Activated naive CD4-positive, alpha-beta T cell treated with anti-CD3 and anti-CD28 coated beads, Interleukin-2, amount 50 U/mL, for 72 hours (primary cell): ENCODE data around the gene PNPLA6. TPM values are rescaled to one million over a fixed set of nuclear protein-coding genes. Genes with fewer than 3 reads are reported as not detected.

Source experiments
- ATAC-seq, 2 donors: fragments of 150-1000 bp; cut with Tn5 transposase; 2 replicates each; pipeline ENCODE4 v1.10.0; 2021; ENCODE audit warnings: mild to moderate bottlenecking in 2 of 2, moderate library complexity in 2 of 2
- DNase-seq, 2 donors: peaks; one replicate each; pipeline ENCODE4 v3.0.0; 2021 to 2022; ENCODE audit warnings: low spot score in 2 of 2
- H3K27ac Mint-ChIP-seq, 2 donors: one replicate each; pipeline ENCODE4 v1.8.0; 2022; ENCODE audit warnings: mild to moderate bottlenecking in 2 of 2, mixed read lengths in 2 of 2
- H3K36me3 Mint-ChIP-seq, 2 donors: one replicate each; pipeline ENCODE4 v1.8.0; 2022; ENCODE audit warnings: mixed read lengths in 2 of 2
- H3K9me3 Mint-ChIP-seq, 2 donors: one replicate each; pipeline ENCODE4 v1.8.0; 2022; ENCODE audit warnings: mixed read lengths in 2 of 2
- total RNA-seq, 2 donors: library from RNA; stranded (reverse); gene quantifications; one replicate each; pipeline ENCODE4 v1.2.3, GENCODE V29; 2022

Gene PNPLA6
- total RNA-seq, 2 donors from 2014 or later, result 102 to 138 TPM

DNA sequence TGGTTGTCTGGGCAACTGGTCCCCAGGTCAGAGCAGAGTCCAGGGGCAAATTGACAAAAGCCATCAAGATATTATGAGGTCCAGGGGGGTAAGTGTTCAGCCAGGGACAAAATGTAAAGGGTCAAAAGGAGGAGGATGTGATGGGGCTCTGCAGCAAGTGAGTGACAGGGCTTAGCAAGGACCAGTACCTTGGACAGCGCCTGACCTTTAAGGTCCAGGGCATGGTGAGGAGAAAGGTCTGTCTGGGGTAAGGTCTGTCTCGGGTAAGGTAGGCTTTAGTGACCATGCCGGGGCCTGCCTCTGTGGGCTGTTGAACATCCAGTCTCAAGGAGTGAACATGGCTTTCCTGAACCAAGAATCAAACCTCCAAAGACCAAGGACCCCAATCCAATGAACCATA lies 25.9 kb upstream of the PNPLA6 start:
- no peak overlapping the region for H3K27ac Mint-ChIP-seq
- no peaks in the 10 kb centered on the region for H3K9me3 Mint-ChIP-seq
- H3K36me3 Mint-ChIP-seq, result no peaks in the 10 kb centered on the region
- ATAC-seq (no peak), DNase-seq (no peak)

DNA sequence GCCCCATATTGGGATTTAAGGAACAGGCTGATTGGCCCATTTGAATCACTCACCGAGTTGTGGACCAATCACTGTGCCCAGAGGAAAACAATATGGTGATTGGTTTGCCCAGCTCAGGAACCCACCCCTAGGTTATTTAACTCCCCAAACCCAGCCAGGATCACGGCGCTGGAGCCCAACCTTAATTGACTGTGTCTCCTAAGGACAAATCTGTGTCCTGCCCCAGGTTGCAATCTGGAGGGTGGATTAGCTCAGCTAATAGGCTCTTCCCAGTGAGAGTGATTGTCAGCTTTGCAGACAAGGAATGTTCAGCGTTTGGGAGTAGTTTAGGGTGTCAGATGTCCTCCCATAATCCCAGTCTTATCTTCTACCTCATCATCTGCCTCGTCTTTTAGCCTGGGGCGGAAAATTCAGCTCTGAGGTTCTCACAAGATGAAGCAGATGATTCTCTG lies 23.1 kb upstream of the PNPLA6 start:
- Mint-ChIP-seq H3K9me3 (no peaks in the 10 kb centered on the region), H3K36me3 (peaks cover 0 to 7% of the 10 kb centered on the region in 2 donors), H3K27ac (no peak overlapping the region)
- DNase-seq, result no peak
- no peak for ATAC-seq

DNA sequence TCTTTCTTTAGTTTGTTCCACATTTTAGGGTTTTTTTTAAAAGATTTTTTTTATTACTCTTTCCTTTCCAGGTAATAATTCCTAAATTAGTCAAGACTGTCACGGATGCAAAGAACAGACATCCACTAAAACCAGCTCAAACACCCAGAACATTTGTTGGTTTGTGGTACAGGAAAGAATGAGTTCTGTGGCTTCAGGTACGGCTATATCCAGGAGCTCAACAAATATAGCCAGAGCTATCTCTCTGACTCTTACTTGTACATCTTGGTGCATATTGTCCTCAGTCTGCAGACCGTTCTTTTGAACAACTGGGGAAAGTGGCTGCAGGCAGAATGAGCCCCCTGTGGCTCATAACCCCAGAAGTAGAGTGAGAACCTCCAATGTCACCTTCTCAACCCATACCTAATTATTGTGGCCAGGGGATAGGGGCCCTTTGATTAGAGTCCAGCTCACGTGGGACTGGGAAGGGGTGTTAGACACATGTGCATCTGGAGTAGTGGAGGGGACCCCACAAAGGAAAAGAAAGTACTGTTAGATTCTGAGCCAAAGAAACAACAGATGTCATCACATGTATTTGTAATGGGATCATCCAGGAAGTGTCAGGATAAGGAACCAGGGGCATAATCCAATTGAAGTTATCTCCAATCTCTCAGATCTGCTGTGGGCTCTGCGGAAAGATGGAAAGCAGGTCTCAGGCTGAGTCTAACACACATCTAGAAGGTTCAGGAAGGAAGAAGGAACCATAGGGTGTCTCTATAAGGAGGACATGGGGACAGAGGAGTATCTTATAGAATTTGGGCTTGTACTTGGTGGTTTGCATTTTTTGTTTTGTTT lies 21.5 kb upstream of the PNPLA6 start:
- peak overlapping the region in 1 of 2 donors; percentile 73 for H3K27ac Mint-ChIP-seq
- H3K9me3 Mint-ChIP-seq, result no peaks in the 10 kb centered on the region

DNA sequence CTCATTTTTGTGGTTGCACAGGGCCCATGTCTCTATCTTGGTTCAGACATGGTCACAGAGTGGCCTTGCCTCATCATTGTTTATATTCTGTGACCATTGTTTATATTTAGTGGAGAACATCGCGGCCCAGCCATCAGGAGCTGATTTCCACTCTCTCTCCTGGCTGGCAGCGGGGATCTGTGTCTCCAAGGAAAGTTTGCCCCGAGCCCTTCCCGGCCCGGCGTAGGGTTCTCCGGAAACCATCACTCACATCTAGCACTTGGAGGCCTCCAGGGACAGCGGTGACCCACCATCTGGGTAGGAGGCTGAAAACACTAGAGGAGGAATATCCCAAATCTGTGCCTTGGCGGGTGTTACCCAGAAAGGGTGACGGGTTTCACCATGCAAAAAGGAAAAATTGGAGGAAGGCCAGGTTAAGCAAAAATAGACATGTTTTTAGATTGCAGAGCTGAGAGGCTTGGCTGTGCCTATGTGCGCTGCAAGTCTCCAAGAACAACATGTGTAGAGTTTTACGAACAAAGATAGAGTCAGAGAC lies 20.3 kb upstream of the PNPLA6 start:
- no peaks in the 10 kb centered on the region for H3K9me3 Mint-ChIP-seq
- ATAC-seq (no peak), DNase-seq (no peak)
- H3K36me3 Mint-ChIP-seq, result peaks cover 0 to 7% of the 10 kb centered on the region in 2 donors
- peak overlapping the region; percentile 47 to 83 for H3K27ac Mint-ChIP-seq

More for the DNA sequence above, 21.5 kb upstream of the PNPLA6 start:
- ATAC-seq, result no peak
- peaks cover 0 to 7% of the 10 kb centered on the region in 2 donors for H3K36me3 Mint-ChIP-seq
- DNase-seq, result no peak

DNA sequence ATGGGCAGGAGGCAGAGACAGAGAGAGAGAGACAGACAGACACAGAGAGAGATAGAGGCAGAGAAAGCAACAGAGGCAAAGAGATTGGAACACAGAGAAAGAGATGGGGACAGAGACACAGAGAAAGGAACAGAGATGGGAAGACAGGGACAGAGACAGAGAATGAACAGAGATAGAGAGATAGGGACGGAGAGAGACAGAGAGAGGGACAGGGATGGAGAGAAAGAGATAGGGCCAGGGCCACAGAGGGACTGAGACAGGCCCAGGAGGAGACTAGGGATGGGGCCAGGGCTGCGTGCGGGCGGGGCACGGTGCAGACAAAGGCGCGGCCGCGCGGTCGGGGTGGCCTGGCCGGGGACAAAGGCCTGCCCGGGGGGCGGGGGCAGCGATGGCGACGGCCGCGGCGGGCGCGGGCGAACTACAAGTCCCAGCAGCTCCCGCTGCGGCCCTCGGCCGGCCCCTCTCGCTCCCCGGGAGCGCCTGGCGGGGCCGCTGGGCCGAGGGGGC lies 19.8 kb upstream of the PNPLA6 start, which contains the start of gene ZNF358:
ZNF358 (plus strand) TSS at position 459 of the 507 bp plus-strand sequence. CDS start 3,140 bp downstream, outside the sequence.
- H3K27ac Mint-ChIP-seq, result peak within 1 kb of the TSS; percentile 77 to 83

DNA sequence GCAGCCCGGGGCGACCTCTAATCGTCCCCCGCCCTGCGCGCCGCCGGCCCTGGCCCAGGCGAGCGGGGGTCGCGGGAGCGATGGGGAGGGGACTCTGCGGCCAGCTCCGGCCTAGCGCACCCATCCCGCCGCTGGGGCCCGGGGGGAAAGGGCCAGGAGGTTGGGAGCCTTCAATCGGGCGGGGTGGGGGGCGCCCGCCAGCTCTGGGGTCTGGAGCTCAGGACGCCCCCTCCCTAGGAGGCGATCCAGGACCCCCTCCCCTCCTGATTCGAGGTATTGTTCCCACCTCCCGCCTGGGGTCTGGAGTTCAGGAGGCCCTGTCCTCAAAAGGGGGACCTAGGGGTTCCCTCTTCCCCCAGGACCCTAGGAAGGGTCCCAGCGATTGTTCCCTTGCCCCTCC lies 19.2 kb upstream of the PNPLA6 start:
- peak in 1 of 2 donors; percentile 12 for ATAC-seq
- H3K27ac Mint-ChIP-seq, result peak overlapping the region; percentile 26 to 77
- no peaks in the 10 kb centered on the region for H3K9me3 Mint-ChIP-seq
- no peak for DNase-seq
- peaks cover 0 to 7% of the 10 kb centered on the region in 2 donors for H3K36me3 Mint-ChIP-seq

More for the DNA sequence above, 19.8 kb upstream of the PNPLA6 start, which contains the start of gene ZNF358:
- no peaks in the 10 kb centered on the region for H3K9me3 Mint-ChIP-seq
- peaks cover 0 to 7% of the 10 kb centered on the region in 2 donors for H3K36me3 Mint-ChIP-seq
- DNase-seq (peak in 1 of 2 donors; percentile 56), ATAC-seq (peak; percentile 85 to 93)

DNA sequence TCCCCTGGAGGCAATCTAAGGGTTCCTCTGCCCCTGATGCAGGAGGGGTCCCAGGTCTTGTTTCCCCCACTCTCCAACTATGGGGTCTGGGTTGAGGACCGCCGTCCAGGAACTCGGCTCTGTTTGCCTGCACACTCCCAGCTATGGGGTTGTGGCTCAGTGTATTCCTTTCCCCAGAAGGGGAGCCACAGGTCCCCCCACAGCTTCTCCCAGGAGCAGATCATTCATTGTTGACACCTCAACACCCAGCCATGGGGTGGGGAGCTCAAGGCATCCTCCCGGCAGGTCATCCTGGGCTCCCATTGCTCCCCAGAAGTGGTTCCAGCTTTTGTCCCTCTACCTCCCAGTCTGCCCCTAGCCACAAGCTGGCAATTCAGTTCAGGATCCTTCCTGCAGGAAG lies 18.6 kb upstream of the PNPLA6 start:
- Mint-ChIP-seq H3K36me3 (peaks cover 0 to 7% of the 10 kb centered on the region in 2 donors), H3K9me3 (no peaks in the 10 kb centered on the region), H3K27ac (peak overlapping the region; percentile 26 to 77)
- no peak for ATAC-seq
- DNase-seq, result no peak

DNA sequence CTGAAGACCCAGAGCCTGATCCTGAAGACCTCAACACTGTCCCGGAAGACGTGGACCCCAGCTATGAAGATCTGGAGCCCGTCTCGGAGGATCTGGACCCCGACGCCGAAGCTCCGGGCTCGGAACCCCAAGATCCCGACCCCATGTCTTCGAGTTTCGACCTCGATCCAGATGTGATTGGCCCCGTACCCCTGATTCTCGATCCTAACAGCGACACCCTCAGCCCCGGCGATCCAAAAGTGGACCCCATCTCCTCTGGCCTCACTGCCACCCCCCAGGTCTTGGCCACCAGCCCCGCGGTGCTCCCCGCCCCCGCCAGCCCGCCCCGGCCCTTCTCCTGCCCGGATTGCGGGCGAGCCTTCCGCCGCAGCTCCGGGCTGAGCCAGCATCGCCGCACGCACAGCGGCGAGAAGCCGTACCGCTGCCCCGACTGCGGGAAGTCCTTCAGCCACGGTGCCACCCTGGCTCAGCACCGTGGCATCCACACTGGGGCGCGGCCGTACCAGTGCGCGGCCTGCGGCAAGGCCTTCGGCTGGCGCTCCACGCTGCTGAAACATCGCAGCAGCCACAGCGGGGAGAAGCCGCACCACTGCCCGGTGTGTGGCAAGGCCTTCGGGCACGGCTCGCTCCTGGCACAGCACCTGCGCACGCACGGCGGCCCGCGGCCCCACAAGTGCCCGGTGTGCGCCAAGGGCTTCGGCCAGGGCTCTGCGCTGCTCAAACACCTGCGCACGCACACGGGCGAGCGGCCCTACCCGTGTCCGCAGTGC lies 16.0 kb upstream of the PNPLA6 start:
- Mint-ChIP-seq H3K27ac (no peak overlapping the region), H3K9me3 (no peaks in the 10 kb centered on the region), H3K36me3 (peaks cover 0 to 7% of the 10 kb centered on the region in 2 donors)
- DNase-seq, result no peak
- ATAC-seq, result no peak

DNA sequence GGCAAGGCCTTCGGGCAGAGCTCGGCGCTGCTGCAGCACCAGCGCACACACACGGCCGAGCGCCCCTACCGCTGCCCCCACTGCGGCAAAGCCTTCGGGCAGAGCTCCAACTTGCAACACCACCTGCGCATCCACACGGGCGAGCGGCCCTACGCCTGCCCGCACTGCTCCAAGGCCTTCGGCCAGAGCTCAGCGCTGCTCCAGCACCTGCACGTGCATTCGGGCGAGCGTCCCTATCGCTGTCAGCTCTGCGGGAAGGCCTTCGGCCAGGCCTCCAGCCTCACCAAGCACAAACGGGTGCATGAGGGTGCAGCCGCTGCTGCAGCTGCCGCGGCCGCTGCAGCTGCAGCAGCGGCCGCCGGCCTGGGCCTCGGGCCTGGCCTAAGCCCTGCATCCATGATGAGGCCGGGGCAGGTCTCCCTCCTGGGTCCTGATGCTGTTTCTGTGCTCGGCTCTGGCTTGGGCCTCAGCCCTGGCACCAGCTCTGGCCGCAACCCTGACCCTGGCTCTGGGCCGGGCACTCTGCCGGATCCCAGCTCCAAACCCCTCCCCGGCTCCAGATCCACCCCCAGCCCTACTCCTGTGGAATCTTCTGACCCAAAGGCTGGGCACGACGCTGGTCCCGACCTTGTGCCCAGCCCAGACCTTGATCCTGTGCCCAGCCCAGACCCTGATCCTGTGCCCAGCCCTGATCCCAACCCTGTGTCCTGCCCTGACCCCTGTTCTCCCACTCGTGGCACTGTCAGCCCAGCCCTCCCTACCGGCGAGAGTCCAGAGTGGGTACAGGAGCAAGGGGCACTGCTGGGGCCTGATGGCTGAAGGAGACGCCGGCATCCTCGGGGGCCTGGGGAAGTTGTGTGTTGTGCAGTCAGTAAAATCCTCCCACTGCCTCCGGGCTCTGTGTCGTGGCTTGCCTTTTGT lies 15.1 kb upstream of the PNPLA6 start:
- no peak overlapping the region for H3K27ac Mint-ChIP-seq
- H3K9me3 Mint-ChIP-seq, result no peaks in the 10 kb centered on the region
- peaks cover 0 to 4% of the 10 kb centered on the region in 2 donors for H3K36me3 Mint-ChIP-seq
- no peak for DNase-seq
- ATAC-seq, result no peak

DNA sequence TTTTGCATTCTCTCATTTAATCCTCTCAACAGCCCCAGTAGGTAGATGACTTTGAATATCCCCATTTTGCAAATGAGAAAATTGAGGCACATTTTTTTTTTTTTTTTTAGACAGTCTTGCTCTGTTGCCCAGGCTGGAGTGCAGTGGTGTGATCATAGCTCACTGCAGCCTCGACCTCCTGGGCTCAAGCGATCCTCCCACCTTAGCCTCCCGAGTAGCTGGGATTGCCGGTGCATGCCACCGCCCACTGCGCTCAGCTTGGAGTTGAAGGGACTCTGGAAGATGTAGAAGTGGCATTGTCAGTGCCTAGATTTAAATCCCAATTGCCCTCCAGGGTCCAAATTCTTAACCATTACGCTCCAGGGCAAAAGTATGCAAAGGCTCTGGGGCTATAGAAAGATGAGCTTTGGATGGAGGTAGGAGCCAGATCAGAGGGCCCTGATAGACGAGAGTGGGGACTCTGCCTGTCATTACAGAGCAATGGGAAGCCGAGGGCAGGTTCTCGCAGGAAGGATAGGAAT lies 13.9 kb upstream of the PNPLA6 start:
- no peaks in the 10 kb centered on the region for H3K9me3 Mint-ChIP-seq
- peak overlapping the region; percentile 65 to 94 for H3K27ac Mint-ChIP-seq
- DNase-seq, result no peak
- no peak for ATAC-seq
- H3K36me3 Mint-ChIP-seq, result no peaks in the 10 kb centered on the region

DNA sequence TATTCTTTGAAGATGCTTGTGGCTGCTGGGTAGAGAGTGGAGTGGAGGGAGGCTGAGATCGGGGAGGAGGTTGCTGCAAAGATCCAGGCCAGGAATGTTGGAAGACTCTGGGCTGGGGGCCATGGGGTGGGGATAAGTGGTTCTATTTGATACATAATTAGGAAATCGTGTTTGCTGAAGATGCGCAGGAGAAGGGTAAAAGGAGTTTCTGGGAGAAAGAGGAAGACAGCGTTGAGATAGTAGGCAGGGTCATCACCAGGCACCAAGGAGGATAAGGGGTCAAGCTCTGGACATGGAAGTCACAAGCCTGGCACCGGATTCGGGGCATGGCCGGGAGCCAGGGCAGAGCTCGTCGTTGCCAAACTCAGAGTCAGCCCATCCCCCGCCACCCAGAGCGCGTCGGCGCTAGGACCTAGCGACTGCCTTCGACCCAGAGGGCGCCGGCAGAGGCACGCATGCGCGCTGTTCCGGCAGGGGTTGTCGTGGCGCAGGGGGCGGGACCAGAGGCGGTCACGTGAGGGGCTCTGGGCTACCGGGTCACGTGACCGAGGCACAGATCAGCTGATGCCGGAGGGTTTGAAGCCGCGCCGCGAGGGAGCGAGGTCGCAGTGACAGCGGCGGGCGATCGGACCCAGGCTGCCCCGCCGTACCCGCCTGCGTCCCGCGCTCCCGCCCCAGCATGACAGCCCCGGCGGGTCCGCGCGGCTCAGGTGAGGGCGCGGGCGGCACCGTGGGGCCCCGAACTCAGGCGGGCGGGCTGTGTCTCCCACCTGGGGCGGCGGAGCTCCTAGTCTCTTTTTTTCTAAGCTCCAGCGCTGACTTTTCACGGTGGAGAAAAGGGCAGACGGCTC lies 13.2 kb upstream of the PNPLA6 start, which contains the start of gene MCOLN1:
MCOLN1 (plus strand) TSS at position 553 of the 851 bp plus-strand sequence; CDS start at position 680, 127 bp downstream.
- ATAC-seq (peak; percentile 89 to 93), DNase-seq (peak; percentile 99 to 100)
- H3K9me3 Mint-ChIP-seq, result no peaks in the 10 kb centered on the region
- H3K27ac Mint-ChIP-seq, result peak within 1 kb of the TSS; percentile 65 to 94
- no peaks in the 10 kb centered on the region for H3K36me3 Mint-ChIP-seq

DNA sequence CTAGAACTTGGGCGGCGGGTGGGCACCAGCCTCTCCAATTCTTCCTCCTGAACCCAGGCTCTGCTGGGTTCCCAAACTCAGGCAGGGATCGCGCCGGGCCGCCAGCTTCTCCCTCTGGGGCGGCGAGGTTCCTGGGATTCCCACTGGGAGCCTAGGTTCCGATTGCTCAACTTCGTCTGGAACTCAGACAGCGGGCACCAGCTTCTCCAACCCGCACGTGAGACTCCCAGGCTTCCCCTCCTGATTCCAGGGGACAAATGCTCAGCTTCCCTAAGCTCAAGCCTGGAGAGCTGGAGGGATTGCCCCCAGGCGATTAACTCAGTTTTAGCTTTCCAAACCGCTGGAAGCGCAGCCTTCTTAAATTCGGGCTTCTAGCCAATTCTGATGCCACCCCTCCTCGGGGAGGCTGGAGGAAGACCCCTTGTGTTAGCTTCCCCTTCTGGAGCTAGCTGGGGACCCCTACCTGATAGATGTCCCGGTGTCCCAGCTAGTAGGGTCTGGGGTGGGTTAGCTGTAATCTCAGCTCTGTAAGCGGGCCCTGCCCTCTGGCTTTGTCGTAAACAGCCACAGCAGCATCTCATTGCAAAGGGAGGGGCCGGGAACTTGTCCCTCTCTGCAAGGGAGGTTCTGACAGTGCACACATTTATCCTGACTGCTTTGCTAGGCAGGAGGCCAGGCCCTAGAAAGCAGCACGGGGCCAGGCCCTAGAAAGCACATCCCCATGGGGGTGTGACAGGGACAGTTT lies 12.4 kb upstream of the PNPLA6 start:
- Mint-ChIP-seq H3K36me3 (no peaks in the 10 kb centered on the region), H3K27ac (peak overlapping the region; percentile 22 to 94), H3K9me3 (no peaks in the 10 kb centered on the region)
- ATAC-seq, result no peak
- no peak for DNase-seq

DNA sequence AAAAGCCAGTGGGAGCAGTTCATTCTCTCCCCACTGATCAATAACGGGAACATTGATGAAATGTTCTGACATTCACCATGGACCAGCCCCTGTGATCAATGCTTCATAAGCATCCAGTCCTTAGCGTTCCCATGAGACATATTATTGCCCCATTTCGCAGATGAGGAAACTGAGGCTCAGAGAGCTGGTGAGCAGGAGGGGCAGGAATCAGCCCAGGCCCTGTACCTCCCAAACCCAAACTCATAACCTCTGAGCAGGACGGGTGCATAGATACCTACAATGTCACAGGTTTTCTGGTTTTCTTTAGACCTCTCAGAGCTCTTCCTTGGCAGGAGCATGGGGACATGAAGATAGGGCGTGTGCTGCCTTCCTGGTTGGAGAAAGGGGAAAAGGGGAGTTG lies 11.0 kb upstream of the PNPLA6 start:
- Mint-ChIP-seq H3K27ac (no peak overlapping the region), H3K36me3 (no peaks in the 10 kb centered on the region), H3K9me3 (no peaks in the 10 kb centered on the region)
- DNase-seq, result no peak
- ATAC-seq, result no peak
